WTC11 (cell line): Measurements from ENCODE around the gene FSTL4. TPM values are rescaled to one million over a fixed set of nuclear protein-coding genes. Genes with fewer than 3 reads are reported as not detected.

Experiments used
- ATAC-seq: fragments of 200-7000 bp; cut with Tn5 transposase; 2 replicates; pipeline ENCODE4 v1.10.0; 2021; ENCODE audit warnings: mild to moderate bottlenecking, moderate library complexity
- CTCF ChIA-PET: fragments of 300-600 bp; sonication (Branson Sonifier 250); formaldehyde crosslinking; loops from one replicate; lab custom pipeline; 2021; ENCODE audit warnings: antibody characterized with exemption; lab: Charles Lee
- POLR2A ChIA-PET: fragments of 350-600 bp; sonication (Branson Sonifier 250); formaldehyde crosslinking; loops from one replicate; lab custom pipeline; 2021; ENCODE audit warnings: antibody characterized with exemption; lab: Charles Lee
- DNase-seq: peaks from one replicate; pipeline ENCODE4 v3.0.0; 2021; ENCODE audit warnings: low spot score
- H3K27ac Mint-ChIP-seq: 2 replicates; pipeline ENCODE4 v1.8.0; 2021; ENCODE audit warnings: mixed read lengths
- H3K27me3 Mint-ChIP-seq: 2 replicates; pipeline ENCODE4 v1.8.0; 2021; ENCODE audit warnings: low read depth, mild to moderate bottlenecking, moderate library complexity, mixed read lengths
- H3K36me3 Mint-ChIP-seq: 2 replicates; pipeline ENCODE4 v1.8.0; 2021; ENCODE audit warnings: mixed read lengths
- H3K4me1 Mint-ChIP-seq: 2 replicates; pipeline ENCODE4 v1.8.0; 2022; ENCODE audit warnings: mixed read lengths
- H3K4me3 Mint-ChIP-seq: 2 replicates; pipeline ENCODE4 v1.8.0; 2021; ENCODE audit warnings: mild to moderate bottlenecking, moderate library complexity, mixed read lengths
- H3K9me3 Mint-ChIP-seq: 2 replicates; pipeline ENCODE4 v1.8.0; 2021; ENCODE audit warnings: mixed read lengths
- AFF4 ChIP-seq: sonication (generic); formaldehyde crosslinking; IDR thresholded peaks from 2 replicates; pipeline ENCODE4 v1.8.1; 2023; ENCODE audit warnings: mild to moderate bottlenecking, missing genetic modification reagents, borderline replicate concordance
- CBFB ChIP-seq: sonication (generic); formaldehyde crosslinking; IDR thresholded peaks from 2 replicates; pipeline ENCODE4 v1.8.1; 2022; ENCODE audit warnings: mild to moderate bottlenecking, low read depth, missing genetic modification reagents
- CREB1 ChIP-seq: sonication (generic); formaldehyde crosslinking; IDR thresholded peaks from 2 replicates; pipeline ENCODE4 v1.8.0; 2023; ENCODE audit warnings: mild to moderate bottlenecking, missing genetic modification reagents
- E2F1 ChIP-seq: sonication (generic); formaldehyde crosslinking; IDR thresholded peaks from 2 replicates; pipeline ENCODE4 v1.8.0; 2022; ENCODE audit warnings: mild to moderate bottlenecking, missing genetic modification reagents
- ESRRA ChIP-seq: sonication (generic); formaldehyde crosslinking; IDR thresholded peaks from 2 replicates; pipeline ENCODE4 v1.8.1; 2022; ENCODE audit warnings: mild to moderate bottlenecking, missing genetic modification reagents, borderline replicate concordance
- HMGXB4 ChIP-seq: sonication (generic); formaldehyde crosslinking; IDR thresholded peaks from 2 replicates; pipeline ENCODE4 v1.8.1; 2023; ENCODE audit warnings: mild to moderate bottlenecking, moderate library complexity, missing genetic modification reagents
- IRF1 ChIP-seq: sonication (generic); formaldehyde crosslinking; IDR thresholded peaks from 2 replicates; pipeline ENCODE4 v1.8.0; 2023; ENCODE audit warnings: missing genetic modification reagents
- IRF2 ChIP-seq: sonication (generic); formaldehyde crosslinking; IDR thresholded peaks from 2 replicates; pipeline ENCODE4 v1.8.0; 2022; ENCODE audit warnings: low read depth, missing genetic modification reagents, borderline replicate concordance
- KAT7 ChIP-seq: sonication (generic); formaldehyde crosslinking; IDR thresholded peaks from 2 replicates; pipeline ENCODE4 v1.8.1; 2023; ENCODE audit warnings: missing genetic modification reagents, mild to moderate bottlenecking, borderline replicate concordance
- MLX ChIP-seq: sonication (generic); formaldehyde crosslinking; IDR thresholded peaks from 2 replicates; pipeline ENCODE4 v1.8.1; 2023; ENCODE audit warnings: mild to moderate bottlenecking, missing genetic modification reagents, moderate library complexity
- NFE2L1 ChIP-seq: sonication (generic); formaldehyde crosslinking; IDR thresholded peaks from 2 replicates; pipeline ENCODE4 v1.8.1; 2023; ENCODE audit warnings: missing genetic modification reagents
- NFYB ChIP-seq: sonication (generic); formaldehyde crosslinking; conservative IDR thresholded peaks from 2 replicates; pipeline ENCODE4 v1.8.0; 2022; ENCODE audit warnings: low read depth, missing genetic modification reagents
- RORB ChIP-seq: fragments of 250-450 bp; sonication (Bioruptor Pico); IDR thresholded peaks from 2 replicates; pipeline ENCODE4 v1.9.0; 2021; ENCODE audit warnings: mild to moderate bottlenecking
- TCF7 ChIP-seq: sonication (generic); formaldehyde crosslinking; IDR thresholded peaks from 2 replicates; pipeline ENCODE4 v1.8.0; 2022; ENCODE audit warnings: mild to moderate bottlenecking, low read depth, missing genetic modification reagents, moderate library complexity
- ZMAT4 ChIP-seq: fragments of 250-450 bp; sonication (Bioruptor Pico); IDR thresholded peaks from 2 replicates; pipeline ENCODE4 v1.9.0; 2021; ENCODE audit warnings: mild to moderate bottlenecking
- ZNF263 ChIP-seq: sonication (generic); formaldehyde crosslinking; IDR thresholded peaks from 2 replicates; pipeline ENCODE4 v1.8.1; 2022; ENCODE audit warnings: low read depth, mild to moderate bottlenecking, moderate library complexity, missing genetic modification reagents
- ZNF281 ChIP-seq: sonication (generic); formaldehyde crosslinking; IDR thresholded peaks from 2 replicates; pipeline ENCODE4 v1.8.0; 2023; ENCODE audit warnings: mild to moderate bottlenecking, missing genetic modification reagents
- ZNF416 ChIP-seq: fragments of 250-450 bp; sonication (Bioruptor Pico); IDR thresholded peaks from 2 replicates; pipeline ENCODE4 v1.9.0; 2021; ENCODE audit warnings: mild to moderate bottlenecking, inconsistent platforms
- ZNF423 ChIP-seq: fragments of 250-450 bp; sonication (Bioruptor Pico); IDR thresholded peaks from 2 replicates; pipeline ENCODE4 v2.1.2; 2022; ENCODE audit warnings: mild to moderate bottlenecking, moderate library complexity
- total RNA-seq: library from RNA; stranded (reverse); gene quantifications from 3 replicates; pipeline ENCODE4 v1.2.3, GENCODE V29; 2021
- TF ChIP-seq, protein P1 (sequence below): fragments of 250-450 bp; sonication (Bioruptor Pico); IDR thresholded peaks from 2 replicates; pipeline ENCODE4 v2.1.2; 2022; ENCODE audit warnings: mild to moderate bottlenecking, moderate library complexity
- TF ChIP-seq, protein P2 (sequence below): sonication (generic); formaldehyde crosslinking; IDR thresholded peaks from 2 replicates; pipeline ENCODE4 v1.8.1; 2022; ENCODE audit warnings: mild to moderate bottlenecking, moderate library complexity, missing genetic modification reagents

Gene FSTL4
- total RNA-seq, 1 experiment from 2014 or later, result 6.1 TPM

GRCh38 chr5:133297293-133297692 is 315.0 kb downstream of the FSTL4 start:
- TF ChIP-seq HMGXB4, result no peak
- no peak for TF ChIP-seq ZNF423 (CRISPR knock-in tag)
- no peak for TF ChIP-seq MLX (CRISPR knock-in tag)
- TF ChIP-seq KAT7, result no peak
- TF ChIP-seq ZNF263, result no peak
- no peak for TF ChIP-seq CREB1 (CRISPR knock-in tag)
- no peak for TF ChIP-seq ESRRA
- no peak for TF ChIP-seq ZNF281
- TF ChIP-seq E2F1 (CRISPR knock-in tag), result no peak
- TF ChIP-seq RORB (CRISPR knock-in tag), result no peak
- TF ChIP-seq CBFB (CRISPR knock-in tag), result no peak
- no peak for TF ChIP-seq ZNF416 (CRISPR knock-in tag)
- no peak for TF ChIP-seq IRF1 (CRISPR knock-in tag)
- no peak for TF ChIP-seq ZMAT4
- no peak for TF ChIP-seq NFYB (CRISPR knock-in tag)
- TF ChIP-seq NFE2L1 (CRISPR knock-in tag), result no peak
- TF ChIP-seq, protein P1, sequence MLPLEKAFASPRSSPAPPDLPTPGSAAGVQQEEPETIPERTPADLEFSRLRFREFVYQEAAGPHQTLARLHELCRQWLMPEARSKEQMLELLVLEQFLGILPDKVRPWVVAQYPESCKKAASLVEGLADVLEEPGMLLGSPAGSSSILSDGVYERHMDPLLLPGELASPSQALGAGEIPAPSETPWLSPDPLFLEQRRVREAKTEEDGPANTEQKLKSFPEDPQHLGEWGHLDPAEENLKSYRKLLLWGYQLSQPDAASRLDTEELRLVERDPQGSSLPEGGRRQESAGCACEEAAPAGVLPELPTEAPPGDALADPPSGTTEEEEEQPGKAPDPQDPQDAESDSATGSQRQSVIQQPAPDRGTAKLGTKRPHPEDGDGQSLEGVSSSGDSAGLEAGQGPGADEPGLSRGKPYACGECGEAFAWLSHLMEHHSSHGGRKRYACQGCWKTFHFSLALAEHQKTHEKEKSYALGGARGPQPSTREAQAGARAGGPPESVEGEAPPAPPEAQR (CRISPR knock-in tag), result no peak
- Mint-ChIP-seq H3K27ac (no peak overlapping the region), H3K9me3 (no peaks in the 10 kb centered on the region), H3K4me1 (no peaks in the 10 kb centered on the region), H3K4me3 (no peak overlapping the region), H3K36me3 (no peaks in the 10 kb centered on the region), H3K27me3 (no peaks in the 10 kb centered on the region)
- ChIA-PET POLR2A (no interaction called here), CTCF (interaction anchor here (0.8 kb wide), 1 partner anchor 19 kb away, joined by 3 read pairs; no protein-coding TSS in a partner anchor)
- no peak for DNase-seq
- no peak for ATAC-seq

- Mint-ChIP-seq H3K36me3 (no peaks in the 10 kb centered on the region), H3K27me3 (no peaks in the 10 kb centered on the region), H3K4me1 (no peaks in the 10 kb centered on the region), H3K4me3 (no peak overlapping the region), H3K9me3 (no peaks in the 10 kb centered on the region), H3K27ac (no peak overlapping the region)
- DNase-seq (no peak), ATAC-seq (no peak)
- POLR2A ChIA-PET, result no interaction called here
- CTCF ChIA-PET, result no interaction called here
- TF ChIP-seq AFF4 (CRISPR knock-in tag) (no peak), ZMAT4 (no peak), TCF7 (no peak), IRF2 (no peak)
- TF ChIP-seq, protein P2, sequence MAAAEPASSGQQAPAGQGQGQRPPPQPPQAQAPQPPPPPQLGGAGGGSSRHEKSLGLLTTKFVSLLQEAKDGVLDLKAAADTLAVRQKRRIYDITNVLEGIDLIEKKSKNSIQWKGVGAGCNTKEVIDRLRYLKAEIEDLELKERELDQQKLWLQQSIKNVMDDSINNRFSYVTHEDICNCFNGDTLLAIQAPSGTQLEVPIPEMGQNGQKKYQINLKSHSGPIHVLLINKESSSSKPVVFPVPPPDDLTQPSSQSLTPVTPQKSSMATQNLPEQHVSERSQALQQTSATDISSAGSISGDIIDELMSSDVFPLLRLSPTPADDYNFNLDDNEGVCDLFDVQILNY (CRISPR knock-in tag), result no peak
Measured at GRCh38 chr5:133296624-133297023, 315.7 kb downstream of the FSTL4 start.
